KMS-11 (cell line): Measurements from ENCODE around the gene AJUBA.

ENCODE experiments used
- H2AFZ ChIP-seq: fragments of 200-600 bp; sonication (generic); 2 replicates; pipeline ENCODE4 v1.6.1; 2016; ENCODE audit warnings: antibody characterized with exemption, mixed run types, low read depth
- H3K27ac ChIP-seq: fragments of 200-600 bp; sonication (generic); 2 replicates; pipeline ENCODE4 v1.6.1; 2016; ENCODE audit warnings: mild to moderate bottlenecking, mixed run types
- H3K27me3 ChIP-seq: fragments of 200-600 bp; sonication (generic); 2 replicates; pipeline ENCODE4 v1.6.1; 2017; ENCODE audit warnings: mild to moderate bottlenecking, low read depth, mixed run types, moderate library complexity; ENCODE audit not compliant: insufficient read depth
- H3K36me3 ChIP-seq: fragments of 200-600 bp; sonication (generic); 2 replicates; pipeline ENCODE4 v1.6.1; 2017; ENCODE audit warnings: mild to moderate bottlenecking, mixed run types; ENCODE audit not compliant: insufficient read depth
- H3K4me1 ChIP-seq: fragments of 200-600 bp; sonication (generic); 2 replicates; pipeline ENCODE4 v1.6.1; 2016; ENCODE audit warnings: mild to moderate bottlenecking, low read depth, mixed run types; ENCODE audit not compliant: poor library complexity, severe bottlenecking
- H3K4me2 ChIP-seq: fragments of 200-600 bp; sonication (generic); 2 replicates; pipeline ENCODE4 v1.7.0; 2016; ENCODE audit warnings: mild to moderate bottlenecking, mixed run types
- H3K4me3 ChIP-seq: fragments of 200-600 bp; sonication (generic); IDR thresholded peaks from 2 replicates; pipeline ENCODE4 v1.6.1; 2017; ENCODE audit warnings: low read depth, low read length, mixed read lengths; ENCODE audit not compliant: insufficient read depth
- H3K79me2 ChIP-seq: fragments of 200-600 bp; sonication (generic); 2 replicates; pipeline ENCODE4 v1.6.1; 2016; ENCODE audit warnings: low read depth, mixed run types; ENCODE audit not compliant: insufficient read depth
- H3K9ac ChIP-seq: fragments of 200-600 bp; sonication (generic); 2 replicates; pipeline ENCODE4 v1.6.1; 2016; ENCODE audit warnings: mild to moderate bottlenecking, mixed run types
- H4K20me1 ChIP-seq: fragments of 200-600 bp; sonication (generic); 2 replicates; pipeline ENCODE4 v1.6.1; 2016; ENCODE audit warnings: mild to moderate bottlenecking, mixed run types; ENCODE audit not compliant: insufficient read depth
- CTCF ChIP-seq: fragments of 200-600 bp; sonication (generic); conservative IDR thresholded peaks from 2 replicates; pipeline ENCODE4 v1.6.1; 2017; ENCODE audit warnings: low read depth, mild to moderate bottlenecking, antibody characterized with exemption, low read length, moderate library complexity, mixed read lengths

AJUBA gene

GRCh38 chr14:23009483-23009938 is 27.2 kb upstream of the AJUBA start:
- TF ChIP-seq CTCF: no peak
- peak overlapping the region; percentile 64; the same call in 1 of the 2 replicates for H3K9ac ChIP-seq
- peak overlapping the region; percentile 74 for H3K27ac ChIP-seq

GRCh38 chr14:23008831-23009230 is 26.5 kb upstream of the AJUBA start:
- TF ChIP-seq CTCF: no peak
- Histone ChIP-seq H3K9ac (no peak overlapping the region; the same call in 1 of the 2 replicates), H3K36me3 (no peaks in the 10 kb centered on the region), H3K4me2 (peak overlapping the region; percentile 86), H3K4me3 (no peak overlapping the region), H3K27me3 (no peaks in the 10 kb centered on the region), H3K79me2 (no peaks in the 10 kb centered on the region), H2AFZ (no peak overlapping the region), H3K4me1 (peaks cover 31% of the 10 kb centered on the region), H4K20me1 (no peaks in the 10 kb centered on the region), H3K27ac (peak overlapping the region; percentile 74; the same call in 1 of the 2 replicates)

More at GRCh38 chr14:23009483-23009938, 27.2 kb upstream of the AJUBA start:
- Histone ChIP-seq H3K4me3 (no peak overlapping the region), H3K4me2 (peak overlapping the region; percentile 86), H2AFZ (peak overlapping the region; percentile 82; the same call in 1 of the 2 replicates), H3K36me3 (no peaks in the 10 kb centered on the region), H4K20me1 (no peaks in the 10 kb centered on the region), H3K27me3 (no peaks in the 10 kb centered on the region), H3K79me2 (no peaks in the 10 kb centered on the region), H3K4me1 (peaks cover 31% of the 10 kb centered on the region)

DNA sequence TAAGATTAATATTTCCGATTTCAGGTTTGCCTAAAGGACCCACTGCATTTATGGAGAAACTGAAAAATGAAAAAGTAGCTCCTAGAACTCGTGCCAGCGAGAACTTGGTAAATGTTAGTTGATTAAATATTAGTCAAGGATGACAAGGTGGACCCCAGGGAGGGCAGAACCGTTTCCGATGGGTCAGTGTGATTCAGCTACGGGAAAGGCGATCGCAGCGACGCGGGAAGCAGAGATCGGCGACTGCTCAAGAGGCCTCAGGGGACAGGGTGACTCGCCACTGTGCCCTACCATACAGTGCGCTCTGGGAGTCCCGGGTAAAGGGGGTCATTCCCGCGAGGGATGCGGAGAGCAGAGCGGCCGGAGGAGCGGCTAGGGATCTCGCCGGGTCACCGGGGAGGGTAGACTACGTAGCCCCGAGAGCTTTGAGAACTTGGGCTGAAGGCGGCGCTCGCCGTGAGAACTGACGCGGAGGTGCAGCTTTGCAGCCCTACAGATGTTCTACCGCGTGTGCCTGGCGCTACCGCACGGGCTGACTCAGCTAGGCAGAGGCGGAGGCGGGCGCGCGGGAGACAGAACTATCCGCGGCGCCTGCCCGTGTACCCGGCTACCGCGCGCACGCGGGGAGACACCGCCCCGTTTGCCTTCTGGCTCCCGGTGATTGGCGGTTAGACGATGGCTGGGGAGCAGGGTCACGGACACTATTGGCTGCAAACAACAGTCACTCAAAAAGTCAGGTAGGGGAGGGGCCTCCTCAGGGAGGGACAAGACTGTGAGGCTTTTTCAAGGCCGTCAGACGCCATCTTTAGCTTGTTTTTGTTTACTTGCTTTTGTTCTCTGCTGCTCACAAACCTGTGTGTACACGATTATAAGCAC is 24.4 kb upstream of the AJUBA start:
- Histone ChIP-seq H3K9ac (peak overlapping the region; percentile 95), H2AFZ (peak overlapping the region; percentile 66), H3K36me3 (no peaks in the 10 kb centered on the region), H3K27ac (peak overlapping the region; percentile 96), H3K79me2 (no peaks in the 10 kb centered on the region), H4K20me1 (no peaks in the 10 kb centered on the region), H3K4me1 (peaks cover 31% of the 10 kb centered on the region), H3K4me2 (peak overlapping the region; percentile 96), H3K27me3 (no peaks in the 10 kb centered on the region), H3K4me3 (peak overlapping the region; percentile 60)
- no peak for TF ChIP-seq CTCF

GRCh38 chr14:23006188-23006534 is 23.8 kb upstream of the AJUBA start:
- TF ChIP-seq CTCF: no peak
- H3K9ac ChIP-seq: peak overlapping the region; percentile 95; the same call in 1 of the 2 replicates
- peak overlapping the region; percentile 66 for H2AFZ ChIP-seq
- H3K27ac ChIP-seq: peak overlapping the region; percentile 96
- peak overlapping the region; percentile 96 for H3K4me2 ChIP-seq
- H3K36me3 ChIP-seq: no peaks in the 10 kb centered on the region
- H3K4me3 ChIP-seq: peak overlapping the region; percentile 60
- no peaks in the 10 kb centered on the region for H3K79me2 ChIP-seq
- no peaks in the 10 kb centered on the region for H3K27me3 ChIP-seq
- peaks cover 31% of the 10 kb centered on the region for H3K4me1 ChIP-seq
- H4K20me1 ChIP-seq: no peaks in the 10 kb centered on the region
